DND-41 (cell line): ENCODE measurements around the gene TSPAN9.

Source experiments
- CTCF ChIP-seq: IDR thresholded peaks from 2 replicates; pipeline ENCODE4 v1.5.1; 2012; ENCODE audit warnings: borderline replicate concordance, low read length, moderate library complexity, mild to moderate bottlenecking; ENCODE audit not compliant: poor library complexity, severe bottlenecking; ENCODE audit errors: extremely low read depth
- EZH2 ChIP-seq: IDR thresholded peaks from 3 replicates; pipeline ENCODE4 v1.6.1; 2012; ENCODE audit warnings: borderline replicate concordance, low read depth, mild to moderate bottlenecking, moderate library complexity, low read length, inconsistent platforms; ENCODE audit not compliant: severe bottlenecking

- no peak for TF ChIP-seq CTCF
- TF ChIP-seq EZH2, result no peak
Observed at GRCh38 chr12:3114671-3115070, 37.5 kb downstream of the TSPAN9 start.
